Activated naive CD4-positive, alpha-beta T cell treated with anti-CD3 and anti-CD28 coated beads, Interleukin-2, amount 50 U/mL, for 16 hours (primary cell): ENCODE data around the gene LRRC8D.

Experiments used
- DNase-seq: peaks from one replicate; pipeline ENCODE4 v3.0.0-alpha.2; 2020

Gene LRRC8D

GRCh38 chr1:89872567-89872966, 51.7 kb downstream of the LRRC8D start:
- no peak for DNase-seq

- no peak for DNase-seq
Observed at GRCh38 chr1:89873288-89873687, 52.5 kb downstream of the LRRC8D start.

- no peak for DNase-seq
Observed at GRCh38 chr1:89873770-89874169, 52.9 kb downstream of the LRRC8D start.

- DNase-seq: no peak
Observed at GRCh38 chr1:89876463-89876862, 55.6 kb downstream of the LRRC8D start.

- no peak for DNase-seq
Observed at GRCh38 chr1:89877756-89878155, 56.9 kb downstream of the LRRC8D start.

GRCh38 chr1:89878256-89878655, 57.4 kb downstream of the LRRC8D start:
- no peak for DNase-seq

- DNase-seq: no peak
Observed at GRCh38 chr1:89880679-89881078, 59.8 kb downstream of the LRRC8D start.

GRCh38 chr1:89881415-89882058, 60.7 kb downstream of the LRRC8D start:
- no peak for DNase-seq

- DNase-seq: no peak
Observed at GRCh38 chr1:89882348-89883029, 61.7 kb downstream of the LRRC8D start.

- no peak for DNase-seq
Observed at GRCh38 chr1:89883030-89883379, 62.2 kb downstream of the LRRC8D start.

- no peak for DNase-seq
Observed at GRCh38 chr1:89884718-89885596, 64.1 kb downstream of the LRRC8D start.

- no peak for DNase-seq
Observed at GRCh38 chr1:89887270-89887669, 66.4 kb downstream of the LRRC8D start.

GRCh38 chr1:89887713-89888112, 66.9 kb downstream of the LRRC8D start:
- DNase-seq: no peak

GRCh38 chr1:89888480-89889322, 67.9 kb downstream of the LRRC8D start:
- DNase-seq: no peak

GRCh38 chr1:89889323-89889615, 68.4 kb downstream of the LRRC8D start:
- no peak for DNase-seq

- DNase-seq: no peak
Observed at GRCh38 chr1:89890085-89890752, 69.4 kb downstream of the LRRC8D start.

- no peak for DNase-seq
Observed at GRCh38 chr1:89892816-89893215, 72.0 kb downstream of the LRRC8D start.

- DNase-seq: no peak
Observed at GRCh38 chr1:89894210-89895201, 73.7 kb downstream of the LRRC8D start.

- no peak for DNase-seq
Observed at GRCh38 chr1:89896105-89896942, 75.5 kb downstream of the LRRC8D start.
